Activated CD8-positive, alpha-beta memory T cell treated with anti-CD3 and anti-CD28 coated beads, Interleukin-2, amount 50 U/mL, for 4 hours (primary cell): Measurements from ENCODE around the gene RABL6.
"Not testable (repeated sequence)": the region's sequence is repeated elsewhere in the genome, so short reads cannot be mapped to it uniquely, and the experiment has no call there.

ENCODE experiments used
- DNase-seq: peaks from one replicate; pipeline ENCODE4 v3.0.0-alpha.2; 2020

Gene RABL6

DNA sequence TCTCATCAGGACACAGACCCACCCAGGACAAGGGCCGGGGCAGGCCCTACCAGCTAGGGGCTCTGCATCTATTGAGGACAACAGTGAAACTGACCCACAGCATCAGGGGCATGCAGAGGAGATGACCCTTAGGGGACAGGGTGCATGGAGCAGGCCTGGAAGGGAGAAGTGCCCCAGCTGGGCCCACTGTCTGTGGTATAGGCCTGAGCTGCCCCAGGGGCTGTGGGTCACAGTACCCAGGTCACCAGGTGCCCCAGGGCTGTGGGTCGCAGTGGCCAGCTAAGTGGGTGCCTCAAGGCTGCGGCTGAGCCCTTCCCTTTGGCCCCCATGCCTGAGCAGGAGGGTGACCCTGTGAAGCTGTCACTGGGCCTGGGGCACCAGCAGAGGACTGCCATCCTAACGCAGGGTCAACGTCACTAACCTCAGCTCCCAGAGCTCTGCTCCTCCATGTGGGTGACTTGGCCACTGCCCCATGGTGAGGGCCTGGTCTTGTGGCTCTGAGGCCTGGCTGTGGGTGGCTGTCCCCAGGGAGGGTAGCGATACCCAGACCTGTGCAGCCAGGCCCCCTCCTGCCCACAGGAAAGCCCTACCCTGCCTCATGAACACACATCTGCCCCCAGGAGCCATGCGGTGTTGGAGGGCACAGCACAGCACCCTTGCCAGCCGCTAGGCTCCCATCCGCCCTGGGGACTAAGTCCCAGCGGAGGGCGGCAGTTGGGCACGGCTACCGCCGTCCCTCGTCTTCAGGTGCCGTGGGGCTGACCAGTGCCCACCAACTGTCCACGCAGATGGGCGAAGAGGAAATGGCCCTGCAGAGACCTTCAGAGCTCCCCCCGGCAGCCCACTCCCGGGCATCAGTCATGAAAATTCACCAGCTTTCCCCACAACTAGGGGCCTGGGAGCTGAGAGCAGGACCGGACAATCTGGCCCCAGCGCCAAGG is 53.5 kb downstream of the RABL6 start:
- no peak for DNase-seq

DNA sequence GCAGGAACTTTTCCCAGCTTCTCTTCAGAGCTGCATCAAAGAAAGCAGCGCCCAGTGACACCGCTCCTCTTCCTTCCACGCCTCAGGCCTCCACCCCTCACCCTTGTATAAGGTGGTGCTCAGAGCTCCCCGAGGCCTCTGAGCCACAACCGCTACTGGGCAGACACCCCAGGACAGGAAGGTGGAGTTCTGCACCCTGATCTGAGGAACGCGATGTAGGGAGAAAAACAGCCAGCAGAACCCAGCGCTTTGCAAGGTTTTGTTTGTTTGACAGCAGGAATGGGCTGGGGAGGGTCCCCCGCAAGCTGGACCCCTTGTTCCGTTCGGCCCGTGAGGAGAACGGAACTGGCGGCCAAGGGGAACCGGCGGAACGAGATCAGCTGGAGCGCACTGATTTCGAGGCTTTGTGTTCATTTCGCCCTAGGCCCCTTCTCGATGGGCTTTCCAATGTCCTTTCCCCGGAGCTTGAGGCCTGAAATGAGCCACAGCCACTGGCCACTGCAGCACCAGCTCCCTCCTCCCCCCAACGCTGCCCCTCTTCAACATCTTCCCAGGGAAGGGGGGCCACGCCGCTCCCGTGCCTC is 54.2 kb downstream of the RABL6 start:
- DNase-seq = no peak

DNA sequence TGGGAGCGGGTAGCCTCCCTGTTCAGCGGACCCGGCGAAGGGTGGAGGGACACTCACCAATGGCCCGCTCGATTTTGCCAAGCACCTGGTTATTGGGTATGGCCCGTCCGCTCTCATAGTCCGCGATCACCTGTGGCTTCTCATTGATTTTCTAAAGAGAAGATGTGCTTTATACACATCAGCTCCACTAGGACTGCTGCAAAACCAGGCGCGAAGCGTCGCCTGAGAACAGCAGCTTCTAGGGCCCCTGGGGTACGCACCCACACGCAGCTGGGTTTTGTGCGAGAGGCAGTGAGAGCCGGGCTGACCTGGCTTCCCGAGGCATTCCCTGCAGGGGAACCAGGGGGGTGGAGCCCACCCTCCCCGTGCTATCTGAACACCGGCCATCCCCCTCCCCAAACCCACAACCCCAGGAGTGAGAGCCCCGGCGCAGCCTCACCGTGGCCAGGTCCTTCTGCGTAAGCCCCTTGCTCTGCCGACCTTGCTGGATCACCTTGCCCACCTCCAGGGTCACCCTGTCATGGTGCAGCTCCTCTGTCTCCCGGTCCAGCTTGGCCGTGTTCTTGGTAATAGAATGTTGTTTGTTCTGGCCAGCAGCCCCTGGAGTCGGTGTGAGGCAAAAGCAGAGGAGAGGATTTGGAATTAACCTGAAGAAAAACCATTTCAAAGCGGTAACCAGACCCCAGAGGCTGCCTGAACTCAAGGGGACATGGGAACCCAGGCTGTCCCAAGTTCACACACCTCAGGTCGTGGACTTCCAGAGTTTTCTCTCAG is 55.3 kb downstream of the RABL6 start:
- no peak for DNase-seq

DNA sequence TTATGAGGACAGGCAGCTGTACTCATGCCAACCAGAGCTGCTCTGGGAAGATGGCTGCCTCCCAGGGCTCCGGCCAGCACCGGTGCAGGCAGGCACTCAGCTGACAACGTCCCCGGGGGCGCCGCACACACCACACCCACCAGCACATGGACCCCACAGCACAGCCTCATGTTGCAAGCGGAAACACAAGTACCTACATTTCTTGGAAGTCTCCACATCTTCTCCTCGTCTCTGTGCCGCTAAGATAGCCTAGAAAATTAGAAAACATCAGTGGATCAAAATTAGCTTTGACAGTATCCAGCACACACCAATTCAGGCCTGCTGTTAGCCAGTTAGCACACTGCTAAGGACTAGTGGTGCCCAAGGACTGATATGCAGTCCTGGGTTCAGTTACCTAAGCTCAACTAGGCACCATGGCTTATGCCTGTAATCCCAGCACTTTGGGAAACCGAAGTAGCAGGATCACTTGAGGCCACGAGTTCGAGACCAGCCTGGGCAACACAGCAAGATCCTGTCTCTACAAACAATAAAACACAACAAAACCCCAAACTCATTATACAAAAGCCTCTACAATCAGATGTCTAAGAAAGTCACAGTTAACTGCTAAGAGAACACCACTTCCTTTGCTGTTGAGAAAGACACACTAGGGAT is 56.0 kb downstream of the RABL6 start:
- DNase-seq = no peak

DNA sequence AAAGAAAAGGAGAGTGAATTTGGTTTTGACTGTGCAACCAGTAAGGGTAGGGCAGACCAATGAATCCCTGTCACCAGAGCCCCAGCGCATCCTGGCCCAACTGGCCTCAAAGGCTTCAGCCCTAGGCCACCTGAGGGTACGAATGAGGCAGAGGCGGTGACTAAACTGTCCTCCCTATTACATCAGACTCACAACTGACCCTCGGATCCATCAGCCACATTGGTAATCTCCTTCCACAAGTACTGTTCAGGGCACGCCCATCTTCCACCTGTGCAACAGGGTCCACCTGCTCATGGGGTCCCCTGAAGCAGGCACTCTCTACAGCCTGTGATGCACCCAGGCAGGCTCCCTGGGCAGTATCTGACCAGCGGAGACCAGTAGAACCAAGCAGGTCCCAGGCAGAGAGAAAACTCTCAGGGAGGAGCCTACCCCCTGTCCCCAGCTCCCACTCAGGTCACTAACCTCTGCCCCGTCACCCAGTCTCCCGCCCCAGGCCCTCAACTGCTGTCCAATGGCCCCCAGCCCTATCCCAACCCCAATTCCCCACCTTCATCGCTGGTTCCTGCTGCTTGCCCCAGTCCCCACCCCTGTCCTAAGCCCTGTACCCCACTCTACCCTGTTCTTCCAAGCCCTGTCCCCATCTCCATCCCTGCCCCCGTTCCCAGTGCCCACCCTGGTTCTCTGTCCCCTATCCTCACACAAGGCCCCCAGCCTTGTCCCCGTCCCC is 57.5 kb downstream of the RABL6 start:
- DNase-seq = no peak

DNA sequence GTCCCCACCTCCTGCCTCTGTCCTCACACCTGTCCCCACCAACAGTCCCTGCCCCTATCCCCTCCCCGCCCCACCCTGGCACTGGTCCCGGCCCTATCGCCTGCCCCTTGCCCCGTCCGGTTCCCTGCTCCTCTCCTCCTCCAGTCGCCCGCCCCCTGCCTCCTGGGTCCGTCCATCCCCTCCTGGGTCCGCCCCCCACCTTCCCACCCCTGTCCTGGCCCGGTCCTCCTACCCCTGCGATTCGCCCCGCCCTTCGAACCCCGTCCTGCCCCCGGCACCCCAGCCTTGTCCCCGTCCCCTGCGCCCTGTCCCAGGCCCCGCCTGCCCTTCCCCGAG is 58.0 kb downstream of the RABL6 start:
- DNase-seq = no peak

DNA sequence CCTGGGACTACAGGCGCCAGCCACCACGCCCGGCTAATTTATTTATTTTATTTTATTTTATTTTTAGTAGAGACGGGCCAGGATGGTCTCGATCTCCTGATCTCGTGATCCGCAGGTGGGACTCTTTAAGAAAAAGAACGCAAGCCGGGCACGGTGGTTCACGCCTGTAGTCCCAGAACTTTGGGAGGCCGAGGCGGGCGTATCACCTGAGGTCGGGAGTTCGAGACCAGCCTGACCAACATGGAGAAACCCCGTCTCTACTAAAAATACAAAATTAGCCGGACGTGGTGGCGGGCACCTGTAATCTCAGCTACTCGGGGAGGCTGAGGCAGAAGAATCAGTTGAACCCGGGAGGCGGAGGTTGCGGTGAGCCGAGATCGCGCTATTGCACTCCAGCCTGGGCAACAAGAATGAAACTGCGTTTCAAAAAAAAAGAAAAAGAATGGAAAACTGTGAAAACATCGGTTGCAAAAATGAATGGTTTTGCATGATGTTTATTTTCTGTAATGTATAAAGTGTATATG is 59.2 kb downstream of the RABL6 start:
- DNase-seq = not testable (repeated sequence)

DNA sequence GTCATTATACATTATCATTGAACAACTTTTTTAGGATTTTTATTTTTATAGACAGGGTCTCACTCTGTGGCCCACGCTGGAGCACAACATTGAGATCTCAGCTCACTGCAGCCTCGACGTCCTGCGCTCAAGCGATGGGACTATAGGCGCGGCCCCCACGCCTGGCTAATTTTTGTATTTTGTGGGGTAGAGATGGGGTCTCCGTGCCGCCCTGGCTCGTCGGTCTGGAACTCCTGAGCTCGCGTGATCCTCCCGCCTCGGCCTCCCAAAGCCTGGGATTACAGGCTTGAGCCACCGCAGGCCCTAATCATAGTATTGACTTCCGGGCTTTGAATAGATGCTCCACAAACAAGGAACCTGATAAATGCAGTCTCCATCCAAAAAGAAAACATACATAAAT is 59.7 kb downstream of the RABL6 start:
- no peak for DNase-seq

DNA sequence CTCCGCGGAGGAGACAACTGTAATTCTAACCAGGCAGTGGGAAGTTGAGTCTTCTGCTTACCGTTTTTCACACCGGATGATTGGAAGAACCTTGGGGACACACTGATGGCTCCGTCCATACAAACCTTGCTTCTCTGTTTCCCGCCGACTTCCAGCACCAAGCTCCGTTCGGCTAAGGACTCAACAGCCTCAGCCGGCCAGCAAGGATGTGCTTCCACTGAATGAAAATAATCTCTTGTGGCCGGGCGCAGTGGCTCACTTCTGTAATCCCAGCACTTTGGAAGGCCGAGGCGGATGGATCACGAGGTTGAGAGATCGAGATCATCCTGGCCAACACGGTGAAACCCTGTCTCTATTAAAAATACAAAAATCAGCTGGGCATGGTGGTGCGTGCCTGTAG is 60.2 kb downstream of the RABL6 start:
- no peak for DNase-seq

DNA sequence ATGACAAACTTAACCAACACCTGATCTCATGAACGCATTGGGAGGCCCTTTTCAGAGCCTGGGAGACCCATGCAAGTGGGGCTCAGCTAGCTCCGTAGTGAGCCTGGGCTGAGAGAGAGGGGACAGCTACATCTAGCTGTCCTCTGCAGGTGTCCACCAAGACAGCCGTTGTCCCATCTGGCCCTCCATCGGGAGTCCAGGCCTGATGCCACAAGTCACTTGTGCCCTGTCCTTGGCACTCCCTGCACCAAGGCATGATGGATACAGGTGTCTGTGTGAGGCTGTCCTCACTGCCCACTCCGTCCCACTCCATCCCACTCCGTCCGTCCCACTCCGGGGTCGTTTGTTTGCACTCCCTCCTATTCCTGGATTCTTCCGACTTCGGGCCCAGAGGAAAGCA is 60.9 kb downstream of the RABL6 start:
- no peak for DNase-seq

DNA sequence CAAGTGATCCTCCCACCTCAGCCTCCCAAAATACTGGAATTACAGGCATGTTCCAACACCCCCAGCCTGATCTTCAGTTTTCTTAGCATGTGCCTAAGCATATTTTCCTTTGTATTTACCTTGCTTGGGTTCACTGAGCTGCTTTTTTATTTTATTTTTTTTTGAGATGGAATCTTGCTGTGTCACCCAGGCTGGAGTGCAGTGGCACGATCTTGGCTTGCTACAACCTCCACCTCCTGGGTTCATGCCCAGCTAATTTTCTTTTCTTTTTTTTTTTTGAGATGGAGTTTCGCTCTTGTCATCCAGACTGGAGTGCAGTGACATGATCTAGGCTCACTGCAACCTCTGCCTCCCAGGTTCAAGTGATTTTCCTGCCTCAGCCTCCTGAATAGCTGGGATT is 61.9 kb downstream of the RABL6 start:
- DNase-seq = not testable (repeated sequence)

DNA sequence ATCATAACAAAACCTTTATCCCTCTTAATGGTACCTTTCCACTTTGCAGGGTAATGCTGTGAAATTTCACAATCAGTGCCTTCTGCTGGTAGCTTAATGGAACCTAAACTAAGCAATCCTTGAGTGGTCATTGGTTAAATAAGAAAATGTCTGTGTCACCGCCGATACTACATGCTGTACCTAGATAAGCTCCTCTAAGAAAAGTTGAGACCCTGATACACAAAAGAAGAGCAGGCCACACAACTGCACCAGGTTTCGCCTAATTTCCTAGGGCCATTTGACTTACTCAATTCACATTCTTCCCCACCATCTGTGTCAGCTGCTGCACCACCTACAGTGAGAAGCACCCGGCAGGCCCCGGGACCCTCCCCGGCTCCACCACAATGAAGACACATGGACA is 67.4 kb downstream of the RABL6 start:
- DNase-seq = peak; percentile 4

DNA sequence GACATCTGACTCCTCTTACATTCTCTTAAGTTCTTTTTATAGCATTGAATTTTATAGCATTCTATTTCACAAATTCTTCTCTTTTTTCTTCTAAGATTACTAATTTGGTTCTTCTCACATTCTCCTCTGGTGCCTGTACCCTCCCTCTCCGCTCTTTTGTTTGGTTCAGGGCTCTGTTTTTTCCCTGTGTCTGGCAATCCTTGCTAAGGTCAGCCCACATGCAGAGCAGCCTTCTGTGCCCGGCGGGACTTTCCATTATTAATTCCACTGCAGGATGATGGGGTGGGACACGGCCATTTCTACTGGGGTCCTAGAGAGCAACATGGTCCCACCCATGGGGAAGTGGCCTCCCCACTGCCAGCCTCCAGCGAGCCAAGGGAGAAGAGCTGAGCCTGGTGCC is 68.7 kb downstream of the RABL6 start:
- DNase-seq = no peak

DNA sequence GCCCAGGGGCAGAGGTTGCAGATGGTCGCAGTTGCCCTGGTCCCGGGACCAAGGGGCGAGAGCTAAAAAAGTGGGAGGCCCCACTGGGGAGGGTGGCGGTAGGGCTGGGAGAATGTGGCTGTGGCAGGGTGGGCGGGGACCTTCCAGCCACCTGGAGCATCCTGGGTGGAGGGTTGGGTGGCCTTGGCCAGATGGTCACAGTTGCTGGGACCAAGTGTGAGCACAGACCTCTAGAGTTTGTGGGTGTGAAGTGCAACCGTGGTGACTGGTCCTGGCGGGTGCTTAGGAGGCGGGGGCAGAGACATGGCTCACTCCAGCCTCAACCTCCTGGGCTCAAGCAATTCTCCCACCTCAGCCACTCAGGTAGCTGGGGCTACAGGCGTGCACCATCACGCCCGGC is 72.9 kb downstream of the RABL6 start:
- no peak for DNase-seq

DNA sequence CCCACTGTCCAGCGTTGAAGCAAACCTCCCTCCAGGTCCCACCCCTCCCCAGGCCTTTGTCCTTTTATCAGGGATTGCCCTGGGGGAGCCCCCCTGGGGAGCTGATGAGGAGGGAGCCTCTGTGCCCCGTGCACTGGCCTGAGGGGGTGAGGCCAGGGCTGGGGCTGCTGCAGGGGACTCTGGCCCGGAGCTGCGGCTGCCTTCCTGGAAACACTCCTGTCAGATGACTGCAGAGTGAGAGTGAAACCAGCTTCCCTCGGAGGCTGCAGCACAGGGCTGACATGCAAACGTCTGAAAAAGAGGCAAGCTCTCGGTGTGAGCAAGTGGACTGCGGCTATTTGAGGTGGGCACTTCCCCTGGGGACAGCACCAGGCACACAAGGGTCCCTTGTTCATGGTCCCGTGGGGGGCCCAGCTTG is 74.0 kb downstream of the RABL6 start:
- DNase-seq = no peak

DNA sequence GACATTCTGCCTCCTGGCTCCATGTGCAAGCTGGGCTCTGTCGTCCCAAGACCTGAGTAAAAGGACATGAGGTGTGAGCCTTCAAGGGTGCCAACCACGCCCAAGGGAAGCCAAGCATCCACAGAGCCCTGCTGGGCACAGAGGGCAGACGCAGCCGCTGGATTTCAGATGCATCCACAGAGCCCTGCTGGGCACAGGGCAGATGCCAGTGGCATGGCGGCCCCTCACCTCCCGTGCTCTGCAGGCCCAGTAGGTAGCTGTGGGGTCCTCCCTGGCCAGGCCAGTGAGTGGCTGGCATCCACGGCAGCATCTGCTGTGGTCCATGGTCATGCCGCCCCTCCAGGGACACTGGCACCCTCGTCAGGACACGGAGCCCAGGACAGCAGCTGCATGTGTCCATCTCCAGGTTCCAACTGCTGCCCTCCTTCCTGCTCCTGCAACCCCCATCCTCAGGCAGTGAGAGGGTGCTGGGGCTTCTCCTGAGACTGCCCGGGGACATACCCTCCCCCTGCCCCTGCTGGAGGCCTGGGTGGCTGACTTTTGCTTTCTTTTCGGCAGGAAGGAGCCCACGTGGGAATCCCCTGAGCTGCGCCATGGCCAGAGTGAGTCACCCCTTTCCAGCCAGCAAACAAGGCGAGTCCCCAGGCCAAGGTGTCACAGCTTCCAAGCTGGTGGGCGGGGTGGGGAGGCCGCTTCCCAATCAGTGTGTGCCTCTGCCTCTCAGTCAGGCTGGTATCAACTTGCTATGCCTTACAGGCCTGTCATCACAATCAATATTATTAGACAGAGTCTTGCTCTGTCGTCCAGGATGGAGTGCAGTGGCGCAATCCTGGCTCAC is 74.6 kb downstream of the RABL6 start:
- peak; percentile 92 for DNase-seq

DNA sequence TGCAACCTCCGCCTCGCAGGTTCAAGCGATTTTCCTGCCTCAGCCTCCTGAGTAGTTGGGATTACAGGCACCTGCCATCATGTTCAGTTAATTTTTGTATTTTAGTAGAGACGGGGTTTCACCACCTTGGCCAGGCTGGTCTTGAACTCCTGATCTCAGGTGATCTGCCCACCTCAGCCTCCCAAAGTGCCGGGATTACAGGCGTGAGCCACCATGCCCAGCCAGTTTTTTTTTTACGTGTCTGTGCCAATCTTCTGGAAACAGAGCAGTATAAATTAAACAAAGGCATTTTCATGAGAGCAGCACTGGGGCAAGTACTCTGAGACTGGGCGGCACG is 75.2 kb downstream of the RABL6 start:
- DNase-seq = not testable (repeated sequence)

DNA sequence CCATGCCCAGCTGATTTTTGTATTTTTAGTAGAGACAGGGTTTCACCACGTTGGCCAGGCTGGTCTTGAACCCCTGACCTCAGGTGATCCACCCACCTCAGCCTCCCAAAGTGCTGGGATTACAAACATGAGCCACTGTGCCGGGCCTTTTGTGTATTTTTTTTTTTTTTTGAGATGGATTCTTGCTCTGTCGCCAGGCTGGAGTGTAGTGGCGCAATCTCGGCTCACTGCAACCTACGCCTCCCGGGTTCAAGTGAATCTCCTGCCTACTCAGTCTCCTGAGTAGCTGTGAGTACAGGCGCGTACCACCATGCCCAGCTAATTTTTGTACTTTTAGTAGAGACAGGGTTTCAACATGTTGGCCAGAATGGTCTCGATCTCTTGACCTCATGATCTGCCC is 75.9 kb downstream of the RABL6 start:
- DNase-seq = not testable (repeated sequence)

DNA sequence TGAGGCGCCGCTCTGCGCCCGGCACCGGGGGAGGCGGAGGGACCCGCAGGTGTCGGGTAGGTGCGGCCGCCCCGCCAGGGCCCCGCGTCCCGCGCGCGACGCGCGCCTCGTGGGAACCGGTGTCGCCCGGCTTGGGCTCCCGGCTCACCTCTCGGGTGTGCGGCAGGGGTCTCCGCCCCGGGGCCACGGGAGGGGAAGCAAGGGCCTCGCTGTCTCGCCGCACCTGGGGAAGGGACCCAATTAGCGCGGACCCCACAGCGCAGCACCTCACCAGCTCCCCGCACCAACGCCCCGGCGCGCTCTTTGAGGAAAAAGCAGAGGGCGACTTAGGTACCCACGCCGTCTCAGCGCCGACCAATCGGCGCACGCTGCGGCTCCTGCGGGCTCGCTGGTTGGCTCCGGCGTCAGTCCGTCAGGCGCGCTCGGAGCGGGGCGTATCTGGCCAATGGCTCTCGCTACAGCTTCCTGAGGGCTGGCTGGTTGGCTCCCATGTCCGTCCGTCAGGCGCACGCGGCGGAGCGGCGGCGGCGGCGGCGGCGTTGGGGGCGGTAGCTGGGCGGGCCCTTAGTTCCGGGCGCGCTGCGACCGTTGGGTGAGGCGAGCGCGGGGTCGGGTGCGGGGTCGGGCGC is 78.3 kb downstream of the RABL6 start, which contains the start of gene TRAF2:
Gene TRAF2, plus strand, starts transcription at position 567 of the 629 bp plus-strand sequence. CDS start 12,225 bp downstream, outside the sequence.
- peak; percentile 97 for DNase-seq
